Measurements from ENCODE around the gene ART3. TPM values are rescaled to one million over a fixed set of nuclear protein-coding genes. Genes with fewer than 3 reads are reported as not detected.

ART3 gene
- total RNA-seq, 1 donor from 2014 or later = 0.45 TPM

DNA sequence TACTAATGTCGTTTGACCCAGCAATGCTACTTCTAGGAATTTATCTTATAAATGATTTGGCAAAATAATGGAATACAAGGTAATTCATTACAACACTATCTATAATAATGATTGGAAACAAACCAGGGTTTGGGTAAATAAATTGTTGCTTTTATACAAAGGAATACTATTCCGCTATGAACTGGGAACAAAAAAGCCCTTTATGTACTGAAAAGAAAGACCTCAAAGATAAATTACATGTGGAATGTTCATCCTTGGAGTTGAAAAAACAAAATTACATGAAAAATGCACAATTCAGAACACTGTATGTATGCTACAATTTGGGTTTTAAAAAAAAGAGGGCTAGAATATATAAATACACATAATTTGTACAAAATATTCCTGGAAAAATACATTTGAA, 78.8 kb downstream of the ART3 start:
- H3K27ac Mint-ChIP-seq = no peak overlapping the region
- H3K36me3 Mint-ChIP-seq = peaks cover 20% of the 10 kb centered on the region
- no peak overlapping the region for H3K4me3 Mint-ChIP-seq
- no peaks in the 10 kb centered on the region for H3K27me3 Mint-ChIP-seq (ENCODE audit: low read depth)
- TF ChIP-seq, protein P1, sequence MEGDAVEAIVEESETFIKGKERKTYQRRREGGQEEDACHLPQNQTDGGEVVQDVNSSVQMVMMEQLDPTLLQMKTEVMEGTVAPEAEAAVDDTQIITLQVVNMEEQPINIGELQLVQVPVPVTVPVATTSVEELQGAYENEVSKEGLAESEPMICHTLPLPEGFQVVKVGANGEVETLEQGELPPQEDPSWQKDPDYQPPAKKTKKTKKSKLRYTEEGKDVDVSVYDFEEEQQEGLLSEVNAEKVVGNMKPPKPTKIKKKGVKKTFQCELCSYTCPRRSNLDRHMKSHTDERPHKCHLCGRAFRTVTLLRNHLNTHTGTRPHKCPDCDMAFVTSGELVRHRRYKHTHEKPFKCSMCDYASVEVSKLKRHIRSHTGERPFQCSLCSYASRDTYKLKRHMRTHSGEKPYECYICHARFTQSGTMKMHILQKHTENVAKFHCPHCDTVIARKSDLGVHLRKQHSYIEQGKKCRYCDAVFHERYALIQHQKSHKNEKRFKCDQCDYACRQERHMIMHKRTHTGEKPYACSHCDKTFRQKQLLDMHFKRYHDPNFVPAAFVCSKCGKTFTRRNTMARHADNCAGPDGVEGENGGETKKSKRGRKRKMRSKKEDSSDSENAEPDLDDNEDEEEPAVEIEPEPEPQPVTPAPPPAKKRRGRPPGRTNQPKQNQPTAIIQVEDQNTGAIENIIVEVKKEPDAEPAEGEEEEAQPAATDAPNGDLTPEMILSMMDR (IDR thresholded peaks at IDR 0.05; ENCODE audit: unreplicated experiment) = no peak
- H3K4me1 Mint-ChIP-seq = peaks cover 18% of the 10 kb centered on the region
- DNase-seq (ENCODE audit: low spot score in 2 of 2, unreplicated experiment in 2 of 2) = no peak
- peaks cover 14% of the 10 kb centered on the region for H3K9me3 Mint-ChIP-seq

DNA sequence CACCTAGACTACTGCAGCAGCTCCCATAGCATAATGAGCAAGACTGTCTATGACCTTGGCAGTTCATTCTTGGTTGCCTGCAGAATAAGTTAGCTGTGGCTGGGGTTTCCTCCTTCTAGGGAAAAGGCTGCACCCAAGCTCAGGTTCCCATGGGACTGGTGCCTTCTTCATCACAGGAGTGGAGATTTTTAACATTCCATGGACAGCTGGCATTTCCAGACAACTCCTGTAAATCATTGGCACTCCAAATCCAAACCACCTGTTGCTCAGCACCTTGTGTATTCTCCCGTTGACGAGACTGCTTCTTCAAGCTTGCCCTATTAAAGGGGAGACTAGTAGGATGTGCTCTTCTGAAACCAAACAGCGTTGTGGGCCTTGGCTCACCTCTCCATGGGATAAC, 81.5 kb downstream of the ART3 start:
- peaks cover 39% of the 10 kb centered on the region for H3K36me3 Mint-ChIP-seq
- peaks cover 14% of the 10 kb centered on the region for H3K9me3 Mint-ChIP-seq
- DNase-seq (ENCODE audit: low spot score in 2 of 2, unreplicated experiment in 2 of 2) = no peak
- TF ChIP-seq, protein P1 (IDR thresholded peaks at IDR 0.05; ENCODE audit: unreplicated experiment) = no peak
- H3K4me1 Mint-ChIP-seq = peaks cover 7% of the 10 kb centered on the region
- no peak overlapping the region for H3K4me3 Mint-ChIP-seq
- H3K27ac Mint-ChIP-seq = no peak overlapping the region
- no peaks in the 10 kb centered on the region for H3K27me3 Mint-ChIP-seq (ENCODE audit: low read depth)

- peaks cover 7% of the 10 kb centered on the region for H3K4me1 Mint-ChIP-seq
- peaks cover 46% of the 10 kb centered on the region for H3K36me3 Mint-ChIP-seq
- H3K27me3 Mint-ChIP-seq (ENCODE audit: low read depth) = no peaks in the 10 kb centered on the region
- DNase-seq (ENCODE audit: low spot score in 2 of 2, unreplicated experiment in 2 of 2) = no peak
- H3K4me3 Mint-ChIP-seq = no peak overlapping the region
- peak overlapping the region; percentile 76 for H3K27ac Mint-ChIP-seq
- H3K9me3 Mint-ChIP-seq = peaks cover 14% of the 10 kb centered on the region
- TF ChIP-seq, protein P1 (IDR thresholded peaks at IDR 0.05; ENCODE audit: unreplicated experiment) = no peak
These were observed 82.1 kb downstream of the ART3 start for GRCh38 chr4:76156635-76157034.

GRCh38 chr4:76160355-76160754, 85.8 kb downstream of the ART3 start:
- TF ChIP-seq, protein P1 (IDR thresholded peaks at IDR 0.05; ENCODE audit: unreplicated experiment) = no peak
- Mint-ChIP-seq H3K27ac (no peak overlapping the region), H3K36me3 (peaks cover 46% of the 10 kb centered on the region), H3K27me3 (ENCODE audit: low read depth) (no peaks in the 10 kb centered on the region), H3K4me3 (no peak overlapping the region), H3K4me1 (peaks cover 7% of the 10 kb centered on the region), H3K9me3 (peaks cover 7% of the 10 kb centered on the region)
- no peak for DNase-seq (ENCODE audit: low spot score in 2 of 2, unreplicated experiment in 2 of 2)

Other genes with a start within 250 kb of the ART3 start
- 0.07 TPM in 1 of 3 replicates, not detected in the others for gene PPEF2, start 172.3 kb upstream of the ART3 start, total RNA-seq
- 3.0 to 6.0 TPM (median 4.1 TPM) in 3 replicates for gene NAAA, start 133.7 kb upstream of the ART3 start, total RNA-seq
- 39.3 to 42.8 TPM (median 41.1 TPM) in 3 replicates for gene SDAD1, start 83.8 kb upstream of the ART3 start, total RNA-seq
- not detected in 3 replicates for gene CXCL9, start 67.2 kb upstream of the ART3 start, total RNA-seq
- 0.32 to 0.44 TPM in 2 of 3 replicates, not detected in the other for gene CXCL10, start 51.2 kb upstream of the ART3 start, total RNA-seq
- not detected in 3 replicates for gene CXCL11, start 38.6 kb upstream of the ART3 start, total RNA-seq
- gene NUP54, start 73.7 kb downstream of the ART3 start, total RNA-seq = 62.0 to 64.5 TPM (median 64.5 TPM) in 3 replicates
- 97.0 to 106 TPM (median 97.6 TPM) in 3 replicates for gene SCARB2, start 139.1 kb downstream of the ART3 start, total RNA-seq
- 1.2 to 2.6 TPM (median 2.3 TPM) in 3 replicates for gene FAM47E, start 177.0 kb downstream of the ART3 start, total RNA-seq
- gene STBD1, start 232.0 kb downstream of the ART3 start, total RNA-seq = 1.7 to 2.2 TPM (median 2.0 TPM) in 3 replicates

All from mesothelial cell of epicardium (in vitro differentiated cells).